CD4-positive, CD25-positive, alpha-beta regulatory T cell (primary cell): Measurements from ENCODE around the gene KDM5A. TPM values are rescaled to one million over a fixed set of nuclear protein-coding genes. Genes with fewer than 3 reads are reported as not detected.

ENCODE experiments used
- ATAC-seq, 2 donors: fragments of 150-1000 bp; cut with Tn5 transposase; one replicate each; pipeline ENCODE4 v1.10.0; 2021; ENCODE audit warnings: low read depth in 2 of 2, moderate number of reproducible peaks in 2 of 2, moderate library complexity in 1 of 2
- DNase-seq, 3 donors: peaks; one replicate each; pipeline versions ENCODE4 v3.0.0 to v3.0.0-alpha.2; 2012 to 2022; ENCODE audit warnings: mixed read lengths in 1 of 3
- H3K27ac ChIP-seq: one replicate; pipeline ENCODE4 v1.7.0; 2013; ENCODE audit warnings: mild to moderate bottlenecking, low read length; ENCODE audit not compliant: insufficient read depth, poor library complexity, severe bottlenecking
- H3K27me3 ChIP-seq: one replicate; pipeline ENCODE4 v1.7.0; 2013; ENCODE audit warnings: low read length; ENCODE audit not compliant: control insufficient read depth, insufficient read depth
- H3K36me3 ChIP-seq: one replicate; pipeline ENCODE4 v1.7.0; 2013; ENCODE audit warnings: mild to moderate bottlenecking, low read length, moderate library complexity; ENCODE audit not compliant: control insufficient read depth, insufficient read depth
- H3K4me1 ChIP-seq: 2 replicates; pipeline ENCODE4 v1.7.0; 2013; ENCODE audit warnings: mild to moderate bottlenecking, low read length; ENCODE audit not compliant: insufficient read depth, control insufficient read depth, poor library complexity, severe bottlenecking
- H3K4me3 ChIP-seq: one replicate; pipeline ENCODE4 v1.7.0; 2013; ENCODE audit warnings: low read depth, mild to moderate bottlenecking, low read length, moderate library complexity
- H3K9me3 ChIP-seq, 2 experiments: 1 replicate in 1 of 2; 2 replicates in 1 of 2; pipeline ENCODE4 v1.7.0; 2013; ENCODE audit warnings: low read length in 2 of 2, mild to moderate bottlenecking in 1 of 2, moderate library complexity in 1 of 2; ENCODE audit not compliant: control insufficient read depth in 2 of 2
- H3K27ac Mint-ChIP-seq, 3 donors: one replicate each; pipeline ENCODE4 v1.8.0; 2020 to 2022; ENCODE audit warnings: mild to moderate bottlenecking in 3 of 3, mixed read lengths in 3 of 3, moderate library complexity in 2 of 3
- H3K27me3 Mint-ChIP-seq: one replicate; pipeline ENCODE4 v1.8.0; 2022; ENCODE audit warnings: mild to moderate bottlenecking, mixed read lengths
- H3K36me3 Mint-ChIP-seq: one replicate; pipeline ENCODE4 v1.8.0; 2020; ENCODE audit warnings: mixed read lengths
- H3K4me1 Mint-ChIP-seq, 4 donors: one replicate each; pipeline ENCODE4 v1.8.0; 2020 to 2022; ENCODE audit warnings: mixed read lengths in 4 of 4, mild to moderate bottlenecking in 1 of 4
- H3K4me3 Mint-ChIP-seq, 4 donors: one replicate each; pipeline ENCODE4 v1.8.0; 2020 to 2022; ENCODE audit warnings: mild to moderate bottlenecking in 4 of 4, mixed read lengths in 4 of 4, moderate library complexity in 3 of 4
- H3K9me3 Mint-ChIP-seq, 7 donors: one replicate each; pipeline ENCODE4 v1.8.0; 2020 to 2022; ENCODE audit warnings: mixed read lengths in 7 of 7, mild to moderate bottlenecking in 3 of 7, moderate library complexity in 2 of 7
- polyA plus RNA-seq, 4 donors: library from polyadenylated mRNA; unstranded; fragments of 300-500 nt; fragmentation: Illumina TruSeq; gene quantifications; one replicate each; pipeline ENCODE4 v1.2.3, GENCODE V29; 2021
- total RNA-seq: library from RNA; stranded (reverse); gene quantifications from one replicate; pipeline ENCODE4 v1.2.3, GENCODE V29; 2022

Gene KDM5A
- total and polyA plus RNA-seq, 5 donors from 2014 or later: 44.4 to 142 (median 51.7) TPM

- H3K36me3 Mint-ChIP-seq: peaks cover 62% of the 10 kb centered on the region
- Histone ChIP-seq H3K27ac (no peak overlapping the region), H3K4me3 (no peak overlapping the region), H3K27me3 (no peaks in the 10 kb centered on the region), H3K4me1 (peaks cover 3% of the 10 kb centered on the region), H3K36me3 (peaks cover 89% of the 10 kb centered on the region), H3K9me3 (no peaks in the 10 kb centered on the region)
- no peak overlapping the region for H3K4me3 Mint-ChIP-seq
- H3K9me3 Mint-ChIP-seq: no peaks in the 10 kb centered on the region
- no peak overlapping the region for H3K27ac Mint-ChIP-seq
- peaks cover 26 to 42% (median 35%) of the 10 kb centered on the region in 4 donors for H3K4me1 Mint-ChIP-seq
- no peaks in the 10 kb centered on the region for H3K27me3 Mint-ChIP-seq
- no peak for DNase-seq
- ATAC-seq: no peak
Observed at GRCh38 chr12:291153-291723, 97.9 kb downstream of the KDM5A start.

GRCh38 chr12:288687-289086, 100.4 kb downstream of the KDM5A start:
- no peaks in the 10 kb centered on the region for H3K9me3 Mint-ChIP-seq
- no peak for ATAC-seq
- Histone ChIP-seq H3K27ac (no peak overlapping the region), H3K4me1 (peaks cover 3% of the 10 kb centered on the region), H3K36me3 (peaks cover 87% of the 10 kb centered on the region), H3K27me3 (no peaks in the 10 kb centered on the region), H3K9me3 (no peaks in the 10 kb centered on the region), H3K4me3 (no peak overlapping the region)
- H3K4me3 Mint-ChIP-seq: no peak overlapping the region
- no peak overlapping the region for H3K27ac Mint-ChIP-seq
- H3K4me1 Mint-ChIP-seq: peaks cover 24 to 41% (median 36%) of the 10 kb centered on the region in 4 donors
- DNase-seq: no peak
- peaks cover 62% of the 10 kb centered on the region for H3K36me3 Mint-ChIP-seq
- H3K27me3 Mint-ChIP-seq: no peaks in the 10 kb centered on the region

- Mint-ChIP-seq H3K27me3 (no peaks in the 10 kb centered on the region), H3K4me3 (no peak overlapping the region), H3K27ac (peak overlapping the region; percentile 7 to 83 (median 36)), H3K9me3 (no peaks in the 10 kb centered on the region), H3K4me1 (peaks cover 19 to 34% (median 30%) of the 10 kb centered on the region in 4 donors), H3K36me3 (peaks cover 56% of the 10 kb centered on the region)
- Histone ChIP-seq H3K27me3 (no peaks in the 10 kb centered on the region), H3K9me3 (no peaks in the 10 kb centered on the region), H3K4me1 (peaks cover 3% of the 10 kb centered on the region), H3K27ac (no peak overlapping the region), H3K4me3 (no peak overlapping the region), H3K36me3 (peaks cover 81% of the 10 kb centered on the region)
- ATAC-seq (no peak), DNase-seq (no peak)
Observed at GRCh38 chr12:286531-287300, 102.4 kb downstream of the KDM5A start.

- H3K9me3 Mint-ChIP-seq: peaks cover 0 to 5% (median 0%) of the 10 kb centered on the region in 7 donors
- Histone ChIP-seq H3K27me3 (no peaks in the 10 kb centered on the region), H3K9me3 (no peaks in the 10 kb centered on the region), H3K4me1 (no peaks in the 10 kb centered on the region), H3K27ac (no peak overlapping the region), H3K4me3 (no peak overlapping the region), H3K36me3 (peaks cover 19% of the 10 kb centered on the region)
- no peak overlapping the region for H3K27ac Mint-ChIP-seq
- peaks cover 21% of the 10 kb centered on the region for H3K36me3 Mint-ChIP-seq
- H3K4me1 Mint-ChIP-seq: peaks cover 0 to 13% (median under 1%) of the 10 kb centered on the region in 4 donors
- H3K27me3 Mint-ChIP-seq: no peaks in the 10 kb centered on the region
- DNase-seq (no peak), ATAC-seq (no peak)
- H3K4me3 Mint-ChIP-seq: no peak overlapping the region
Observed at GRCh38 chr12:278046-278445, 111.1 kb downstream of the KDM5A start.

GRCh38 chr12:275812-276211, 113.3 kb downstream of the KDM5A start:
- Histone ChIP-seq H3K27ac (no peak overlapping the region), H3K27me3 (no peaks in the 10 kb centered on the region), H3K4me3 (no peak overlapping the region), H3K4me1 (no peaks in the 10 kb centered on the region), H3K9me3 (no peaks in the 10 kb centered on the region), H3K36me3 (peaks cover 7% of the 10 kb centered on the region)
- no peaks in the 10 kb centered on the region for H3K27me3 Mint-ChIP-seq
- peaks cover 0 to 5% (median 0%) of the 10 kb centered on the region in 7 donors for H3K9me3 Mint-ChIP-seq
- ATAC-seq (no peak), DNase-seq (no peak)
- H3K36me3 Mint-ChIP-seq: peaks cover 12% of the 10 kb centered on the region
- H3K4me1 Mint-ChIP-seq: peaks cover 0 to 13% (median under 1%) of the 10 kb centered on the region in 4 donors
- no peak overlapping the region for H3K4me3 Mint-ChIP-seq
- peak overlapping the region in 1 of 3 donors; percentile 28 for H3K27ac Mint-ChIP-seq

GRCh38 chr12:273382-273781, 115.7 kb downstream of the KDM5A start:
- no peak overlapping the region for H3K4me3 Mint-ChIP-seq
- Histone ChIP-seq H3K4me1 (no peaks in the 10 kb centered on the region), H3K36me3 (no peaks in the 10 kb centered on the region), H3K27ac (no peak overlapping the region), H3K27me3 (no peaks in the 10 kb centered on the region), H3K9me3 (no peaks in the 10 kb centered on the region), H3K4me3 (no peak overlapping the region)
- no peak overlapping the region for H3K27ac Mint-ChIP-seq
- H3K27me3 Mint-ChIP-seq: no peaks in the 10 kb centered on the region
- ATAC-seq (no peak), DNase-seq (no peak)
- H3K4me1 Mint-ChIP-seq: peaks cover 0 to 13% (median under 1%) of the 10 kb centered on the region in 4 donors
- H3K9me3 Mint-ChIP-seq: peaks cover 0 to 5% (median 0%) of the 10 kb centered on the region in 7 donors
- H3K36me3 Mint-ChIP-seq: peaks cover 3% of the 10 kb centered on the region

- H3K9me3 ChIP-seq: no peaks in the 10 kb centered on the region
- Mint-ChIP-seq H3K27me3 (no peaks in the 10 kb centered on the region), H3K36me3 (peaks cover 3% of the 10 kb centered on the region), H3K9me3 (peaks cover 0 to 5% (median 0%) of the 10 kb centered on the region in 7 donors), H3K4me3 (no peak overlapping the region), H3K4me1 (peaks cover 0 to 13% (median under 1%) of the 10 kb centered on the region in 4 donors), H3K27ac (no peak overlapping the region)
- no peak overlapping the region for H3K27ac ChIP-seq
- H3K36me3 ChIP-seq: no peaks in the 10 kb centered on the region
- H3K4me3 ChIP-seq: no peak overlapping the region
- H3K27me3 ChIP-seq: no peaks in the 10 kb centered on the region
- H3K4me1 ChIP-seq: no peaks in the 10 kb centered on the region
- DNase-seq (no peak), ATAC-seq (no peak)
Observed at GRCh38 chr12:272942-273341, 116.2 kb downstream of the KDM5A start.
